Activated CD8-positive, alpha-beta memory T cell treated with anti-CD3 and anti-CD28 coated beads for 1 hour (primary cell): Measurements from ENCODE around the gene TIMP1.
"Not testable (repeated sequence)": the region's sequence is repeated elsewhere in the genome, so short reads cannot be mapped to it uniquely, and the experiment has no call there.

Experiments used
- DNase-seq, 2 donors: peaks; one replicate each; pipeline ENCODE4 v3.0.0-alpha.2; 2020; ENCODE audit warnings: low read depth in 1 of 2; ENCODE audit errors: extremely low read depth in 1 of 2

The TIMP1 gene

DNA sequence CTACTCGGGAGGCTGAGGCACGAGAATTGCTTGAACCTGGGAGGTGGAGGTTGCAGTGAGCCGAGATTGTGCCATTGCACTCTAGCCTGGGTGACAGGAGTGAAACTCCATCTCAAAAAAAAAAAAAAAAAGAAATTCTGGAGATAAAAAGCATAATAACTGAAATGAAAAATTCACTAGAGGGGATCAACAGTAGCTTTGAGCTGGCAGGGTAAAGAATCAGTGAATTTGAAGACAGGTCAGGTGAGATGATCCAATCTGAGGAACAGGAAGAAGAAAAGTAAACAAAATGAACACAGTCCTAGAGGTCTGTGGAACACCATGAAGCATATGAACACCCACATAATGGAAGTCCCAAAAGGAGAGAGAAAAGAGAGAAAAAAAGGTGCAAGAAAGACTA is 15.0 kb downstream of the TIMP1 start:
- DNase-seq = no peak

DNA sequence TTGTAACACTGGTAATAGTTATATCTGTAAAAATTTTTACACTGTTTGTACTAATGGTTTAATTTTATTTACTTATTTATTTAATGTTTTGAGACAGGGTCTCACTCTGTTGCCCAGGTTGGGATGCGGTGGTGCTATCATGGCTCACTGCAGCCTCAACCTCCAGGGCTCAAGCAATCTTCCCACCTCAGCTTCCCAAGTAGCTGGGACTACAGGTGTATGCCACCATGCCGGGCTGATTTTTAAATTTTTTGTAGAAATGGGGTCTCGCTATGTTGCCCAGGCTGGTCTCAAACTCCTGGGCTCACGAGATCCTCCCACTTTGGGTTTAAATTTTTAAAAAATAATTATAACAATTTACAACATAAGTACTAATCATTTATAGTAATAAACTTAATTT is 20.9 kb downstream of the TIMP1 start:
- DNase-seq = not testable (repeated sequence)

DNA sequence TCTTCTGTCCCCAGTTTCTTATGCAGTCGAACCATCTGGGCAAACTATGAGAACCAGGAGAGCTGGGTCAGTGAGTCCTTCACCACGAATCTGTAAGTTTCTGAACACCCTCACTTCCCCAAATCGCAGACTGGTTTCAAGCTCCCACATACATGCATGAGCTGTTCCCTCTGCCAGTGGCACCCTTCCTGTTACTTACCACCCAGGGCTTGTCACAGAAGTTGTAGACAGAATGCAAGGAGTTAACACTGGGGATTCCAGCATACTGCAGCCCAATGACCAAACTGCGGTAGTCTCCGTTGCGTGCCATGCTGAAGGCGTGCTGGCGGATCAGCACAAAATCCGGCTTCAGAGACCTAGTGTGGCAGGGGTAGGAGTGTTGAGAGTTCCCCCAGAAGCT is 22.8 kb downstream of the TIMP1 start:
- no peak for DNase-seq

DNA sequence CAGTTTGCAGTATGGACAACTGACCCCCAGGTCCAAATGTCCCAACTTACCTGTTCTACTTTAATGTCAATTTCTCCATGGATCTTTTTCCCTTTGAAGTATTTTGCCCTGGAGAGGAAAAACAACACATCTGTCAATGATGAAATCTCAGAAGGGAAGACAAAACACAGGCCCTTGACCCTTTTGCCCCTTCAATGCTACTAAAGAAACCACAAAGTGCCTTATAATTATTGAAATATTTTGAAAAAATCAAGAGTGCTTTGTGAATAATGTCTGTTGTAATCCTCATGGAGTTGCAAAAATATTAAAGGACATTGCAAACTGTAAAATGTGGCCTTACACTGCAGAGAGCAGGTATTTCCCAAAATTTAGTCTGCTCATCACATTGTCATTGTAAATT is 24.9 kb downstream of the TIMP1 start:
- no peak for DNase-seq

DNA sequence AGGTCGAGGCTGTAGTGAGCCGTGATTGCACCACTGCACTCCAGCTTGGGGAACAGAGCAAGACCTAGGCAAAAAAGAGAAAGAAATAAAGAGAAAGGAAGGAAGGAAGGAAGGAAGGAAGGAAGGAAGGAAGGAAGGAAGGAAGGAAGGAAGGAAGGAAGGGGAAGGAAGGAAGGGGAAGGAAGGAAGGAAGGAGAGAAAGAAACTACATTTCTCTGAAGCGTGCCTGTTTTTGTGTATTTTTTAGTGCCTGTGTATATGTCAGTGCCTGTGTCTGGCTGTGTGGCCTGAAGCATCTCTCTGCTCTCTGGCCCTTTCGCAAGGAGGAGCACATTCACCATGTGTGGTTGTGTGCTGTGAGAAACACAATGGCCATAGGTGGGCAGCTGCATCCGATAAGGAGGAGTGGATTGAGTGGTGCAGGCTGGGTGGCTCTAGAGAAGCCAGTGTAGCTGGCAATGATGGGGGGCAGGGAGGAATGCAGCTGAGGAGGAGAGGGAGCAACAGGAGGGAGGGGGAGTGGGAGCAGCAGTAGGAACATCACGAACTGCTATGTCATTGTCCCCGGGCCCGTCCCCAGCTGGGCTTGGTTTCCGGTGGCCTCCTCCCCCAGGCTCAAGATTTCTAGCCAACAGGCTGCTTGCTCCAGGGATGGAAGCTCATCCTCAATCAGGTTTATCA is 26.0 kb downstream of the TIMP1 start:
- DNase-seq = no peak

DNA sequence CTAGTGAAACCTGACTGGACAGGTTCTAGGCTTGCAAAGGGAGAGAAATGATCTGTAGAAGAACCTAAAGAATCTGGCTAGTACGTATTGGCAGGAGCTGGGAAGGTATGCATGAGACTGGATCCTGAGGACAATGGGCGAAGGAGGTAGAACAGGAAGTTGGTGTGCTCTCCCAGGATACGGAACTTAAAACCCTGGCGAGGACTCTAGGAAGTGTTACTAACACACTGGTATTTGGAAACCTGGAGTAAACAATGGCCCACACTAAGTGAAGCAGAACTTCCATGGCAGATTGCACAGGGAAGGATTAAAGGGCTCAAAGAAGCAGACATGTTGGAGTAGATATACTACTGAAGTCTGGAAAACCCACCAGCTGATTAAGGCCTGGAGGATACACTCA is 28.3 kb downstream of the TIMP1 start:
- DNase-seq = no peak

DNA sequence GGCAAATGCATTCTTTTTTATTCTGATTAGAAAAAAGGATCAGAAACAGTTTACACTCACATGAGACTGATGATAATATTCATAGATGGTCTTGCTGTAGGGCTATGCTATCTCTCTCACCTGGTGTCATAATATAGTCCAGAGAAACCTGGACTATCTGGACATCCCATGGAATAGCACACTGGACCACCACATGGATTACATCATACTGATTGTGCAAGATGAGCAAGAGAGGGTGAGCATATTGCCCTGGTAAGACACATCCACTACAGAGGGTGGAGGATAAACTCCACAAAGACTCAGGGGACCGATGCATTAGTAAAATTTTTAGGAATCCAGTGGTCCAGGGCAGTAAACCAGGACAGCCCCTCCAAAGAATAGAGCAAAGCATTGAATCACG is 29.3 kb downstream of the TIMP1 start:
- DNase-seq = no peak

DNA sequence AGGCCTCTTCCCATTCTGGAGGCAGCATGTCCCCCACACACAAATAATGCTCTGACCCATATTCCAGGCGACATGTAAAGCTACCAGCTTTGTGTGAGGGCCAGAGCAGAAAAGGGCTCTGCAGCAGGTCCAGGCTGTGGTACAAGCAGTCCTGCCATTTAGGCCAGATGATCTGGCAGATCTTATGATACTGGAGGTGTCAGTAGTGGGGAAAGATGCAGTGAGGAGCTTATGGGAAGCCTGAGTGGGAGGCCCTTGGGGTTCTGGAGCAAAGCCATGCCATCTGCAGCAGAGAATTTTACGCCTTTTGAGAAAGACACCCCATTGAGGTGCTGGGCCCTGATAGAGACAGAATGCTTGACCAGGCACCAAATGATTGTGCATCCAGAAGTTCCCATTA is 29.7 kb downstream of the TIMP1 start:
- no peak for DNase-seq

DNA sequence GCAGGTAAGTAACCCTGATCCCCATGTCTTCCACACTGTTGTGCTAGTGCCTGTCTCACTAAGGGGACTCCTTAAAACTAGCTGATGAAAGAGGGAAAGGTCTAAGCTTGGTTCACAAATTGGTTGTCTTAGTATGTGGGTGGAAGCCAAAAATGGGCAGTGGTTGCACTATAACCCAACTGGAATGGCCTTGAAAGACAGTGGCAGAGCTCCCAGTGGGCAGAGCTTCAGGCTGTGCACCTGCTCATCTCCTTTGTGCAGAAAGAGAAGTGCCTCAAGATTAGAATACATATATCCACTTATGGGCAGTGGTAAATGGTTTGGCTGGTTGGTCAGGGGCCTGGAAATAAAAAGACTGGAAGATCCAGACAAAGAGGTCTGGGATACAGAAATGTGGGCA is 30.2 kb downstream of the TIMP1 start:
- DNase-seq = no peak

DNA sequence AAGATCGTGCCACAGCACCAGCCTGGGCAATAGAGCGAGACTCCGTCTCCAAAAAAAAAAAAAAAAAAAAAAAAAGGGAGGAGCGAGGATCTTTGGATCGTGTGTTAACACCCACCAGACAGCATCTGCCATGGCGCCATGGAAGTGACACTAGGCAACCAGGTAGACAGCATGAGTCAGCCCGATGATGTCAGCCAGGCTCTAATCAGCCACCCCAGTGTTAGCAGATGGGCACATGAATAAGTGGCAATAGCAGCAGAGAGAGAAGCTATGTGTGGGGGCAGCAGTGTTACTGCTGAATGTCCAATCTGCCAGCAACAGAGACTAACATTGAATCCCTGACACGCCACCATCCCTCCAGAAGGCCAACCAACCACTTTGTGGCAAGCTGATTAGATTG is 30.8 kb downstream of the TIMP1 start:
- DNase-seq = no peak

DNA sequence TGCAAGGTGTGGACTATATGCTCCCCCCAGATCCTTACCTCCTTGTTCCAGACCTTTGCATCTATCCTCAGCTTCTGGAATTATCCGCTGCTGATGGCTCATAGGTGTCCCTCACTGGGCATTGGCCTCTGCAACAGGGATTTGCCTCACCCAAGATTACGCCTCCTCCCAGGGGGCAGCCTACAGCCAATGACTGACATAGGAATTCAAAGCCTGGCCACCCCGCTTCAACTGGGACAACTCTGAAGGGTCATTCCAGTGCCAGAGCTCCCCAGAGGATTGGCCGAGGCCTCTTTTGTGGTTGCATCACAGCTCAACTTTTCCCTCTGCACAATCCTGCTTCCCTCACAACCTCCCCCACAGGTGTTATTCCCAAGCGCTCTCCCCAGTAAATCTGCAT is 32.4 kb downstream of the TIMP1 start:
- DNase-seq = no peak

DNA sequence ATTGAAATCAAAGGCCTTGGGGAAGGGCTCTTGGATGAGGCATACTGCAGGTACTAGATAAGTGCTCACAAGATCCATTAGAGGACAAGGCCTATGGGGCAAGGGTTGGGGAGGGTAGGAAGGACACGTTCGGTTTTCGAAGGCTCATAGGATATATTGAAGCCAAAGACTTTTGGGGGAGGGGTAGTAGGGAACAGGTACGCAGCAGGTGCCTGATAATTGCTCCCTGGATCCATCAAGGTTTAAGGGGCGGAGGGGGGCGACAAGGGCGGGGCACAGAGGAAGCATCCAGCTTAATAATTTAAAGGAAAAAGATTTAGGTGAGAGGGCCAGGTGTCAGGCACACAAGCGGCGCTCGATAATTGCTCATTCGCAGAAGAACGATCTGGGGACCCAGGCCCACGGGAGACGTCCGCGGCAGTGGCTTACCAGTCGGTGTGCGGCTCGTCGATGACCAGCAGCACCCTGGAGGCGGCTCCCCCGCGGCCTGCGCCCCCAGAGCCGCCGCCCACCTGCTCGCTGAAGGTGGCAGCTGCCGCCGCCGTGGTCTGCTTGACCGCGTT is 36.8 kb downstream of the TIMP1 start:
- no peak for DNase-seq

DNA sequence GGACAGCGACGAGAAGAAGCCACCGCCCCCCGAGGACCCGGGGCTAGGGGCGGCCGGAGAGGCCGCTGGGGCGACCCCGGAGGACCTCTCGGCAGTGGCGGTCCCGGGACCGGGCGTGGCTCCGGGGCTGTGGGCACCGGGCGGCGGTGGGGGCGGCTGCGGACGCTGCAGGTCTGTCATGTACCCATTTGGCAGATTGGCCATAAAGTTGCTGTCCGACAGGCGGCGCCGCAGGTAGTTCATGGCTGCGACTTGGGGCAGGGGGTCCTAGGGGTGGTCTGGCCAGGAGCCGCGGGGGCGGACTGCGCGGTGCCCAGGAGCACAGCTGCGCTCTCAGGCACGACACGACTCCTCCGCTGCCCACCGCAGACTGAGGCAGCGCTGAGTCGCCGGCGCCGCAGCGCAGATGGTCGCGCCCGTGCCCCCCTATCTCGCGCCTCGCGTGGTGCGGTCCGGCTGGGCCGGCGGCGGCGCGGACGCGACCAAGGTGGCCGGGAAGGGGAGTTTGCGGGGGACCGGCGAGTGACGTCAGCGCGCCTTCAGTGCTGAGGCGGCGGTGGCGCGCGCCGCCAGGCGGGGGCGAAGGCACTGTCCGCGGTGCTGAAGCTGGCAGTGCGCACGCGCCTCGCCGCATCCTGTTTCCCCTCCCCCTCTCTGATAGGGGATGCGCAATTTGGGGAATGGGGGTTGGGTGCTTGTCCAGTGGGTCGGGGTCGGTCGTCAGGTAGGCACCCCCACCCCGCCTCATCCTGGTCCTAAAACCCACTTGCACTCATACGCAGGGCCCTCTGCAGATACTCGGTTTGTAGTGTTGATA is 37.5 kb downstream of the TIMP1 start, which contains the start of gene SYN1:
Gene SYN1 (minus strand): TSS at position 372 of the 817 bp plus-strand sequence. CDS start 129 bp downstream, at position 243.
- peak; percentile 62 to 68 for DNase-seq

DNA sequence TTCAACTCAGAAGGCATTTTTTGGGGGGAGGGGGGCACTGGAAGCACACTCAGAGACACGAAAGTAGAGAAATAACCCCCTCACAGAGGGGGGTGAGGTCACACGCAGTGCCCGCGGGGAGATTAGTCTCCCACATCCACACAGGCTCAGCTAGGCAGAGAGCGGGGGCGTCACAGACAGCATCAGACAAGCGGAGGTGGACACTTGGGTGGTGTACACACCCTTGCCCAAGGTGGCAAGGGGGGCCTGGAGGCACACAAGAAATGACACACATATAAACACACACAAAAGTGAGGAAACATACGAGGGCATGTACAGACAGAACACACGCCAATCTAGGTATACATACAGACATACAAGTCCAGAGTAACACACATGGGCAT is 38.1 kb downstream of the TIMP1 start:
- no peak for DNase-seq

DNA sequence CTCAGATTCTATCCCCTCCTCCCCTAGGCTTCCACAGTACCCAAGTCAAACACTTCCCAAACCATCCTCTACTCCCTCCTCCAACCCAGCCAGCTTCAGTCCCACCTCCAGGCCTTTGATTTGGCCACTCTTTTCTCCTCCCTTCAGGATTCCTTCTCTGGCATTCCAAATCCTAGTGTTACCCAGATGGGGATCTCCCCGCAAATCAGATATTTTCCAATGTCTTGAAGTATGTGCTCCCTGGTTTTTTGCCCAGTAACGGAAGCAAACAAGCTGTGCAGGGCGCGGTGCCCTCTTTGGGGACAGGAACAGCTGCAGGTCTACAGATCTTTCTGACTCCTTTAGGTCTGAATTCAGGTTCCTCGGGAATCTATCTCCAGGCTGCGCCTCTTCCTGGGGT is 39.6 kb downstream of the TIMP1 start:
- no peak for DNase-seq

DNA sequence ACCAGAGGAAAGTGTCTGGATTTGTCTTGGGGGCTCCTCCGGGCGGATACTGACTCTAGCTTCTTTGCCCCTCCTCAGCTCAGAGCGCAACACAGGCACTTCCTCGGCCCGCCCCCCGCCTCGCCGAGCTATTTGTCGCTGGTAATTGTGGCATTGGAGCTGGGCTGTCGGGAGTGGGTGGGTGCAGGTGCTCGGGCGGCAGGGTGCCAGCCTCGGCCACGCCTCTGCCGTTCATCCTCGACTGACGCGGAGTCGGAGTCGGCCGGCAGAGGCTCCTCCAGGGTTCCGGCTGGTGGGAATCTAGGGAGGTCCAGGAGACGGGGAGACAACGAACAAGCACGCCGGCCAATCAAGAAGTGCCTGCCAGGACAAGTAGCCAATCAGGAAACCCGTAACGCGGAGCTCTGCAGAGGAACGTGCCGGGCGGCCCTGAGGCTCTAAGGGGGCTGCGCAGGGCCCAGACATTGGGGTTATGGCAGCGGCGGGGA is 41.3 kb downstream of the TIMP1 start:
- DNase-seq = peak in 1 of 2 donors; percentile 8

DNA sequence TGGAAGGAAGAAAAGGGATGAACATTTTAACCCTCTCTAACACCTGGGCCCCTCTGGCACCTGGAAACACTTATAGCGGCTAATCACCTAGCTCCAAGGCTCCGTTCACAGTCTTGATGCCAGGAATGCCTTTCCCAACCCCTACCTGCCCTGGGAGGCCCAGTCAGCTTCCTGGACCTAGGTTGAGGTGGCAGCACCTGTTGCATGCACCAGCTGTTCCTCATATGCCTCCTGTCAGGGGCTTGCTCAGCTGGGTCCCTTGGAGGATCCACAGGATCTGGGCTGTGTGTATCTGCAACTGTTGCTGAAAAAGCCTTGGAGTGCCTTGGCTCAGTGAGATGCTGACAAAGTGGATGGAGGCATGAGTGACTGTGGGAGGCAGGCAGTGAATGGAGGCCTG is 43.1 kb downstream of the TIMP1 start:
- no peak for DNase-seq

DNA sequence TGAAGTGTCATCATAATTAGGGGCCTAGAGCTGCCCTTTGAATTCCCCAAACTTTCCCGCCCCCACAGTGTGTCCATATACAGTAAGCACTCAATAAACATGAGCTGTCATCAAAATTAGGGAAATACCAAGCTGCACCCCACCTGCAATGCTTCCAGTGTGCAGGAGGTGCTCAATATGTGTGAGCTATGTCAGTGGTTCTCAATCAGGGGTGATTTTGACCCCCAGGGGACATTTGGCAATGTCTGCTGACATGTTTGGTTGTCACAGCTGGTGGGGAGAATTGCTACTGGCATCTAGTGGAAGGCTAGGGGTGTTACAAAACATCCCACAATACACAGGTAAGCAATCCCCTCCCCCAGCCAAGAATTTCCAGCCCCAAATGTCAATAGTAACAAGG is 46.7 kb downstream of the TIMP1 start:
- DNase-seq = no peak

DNA sequence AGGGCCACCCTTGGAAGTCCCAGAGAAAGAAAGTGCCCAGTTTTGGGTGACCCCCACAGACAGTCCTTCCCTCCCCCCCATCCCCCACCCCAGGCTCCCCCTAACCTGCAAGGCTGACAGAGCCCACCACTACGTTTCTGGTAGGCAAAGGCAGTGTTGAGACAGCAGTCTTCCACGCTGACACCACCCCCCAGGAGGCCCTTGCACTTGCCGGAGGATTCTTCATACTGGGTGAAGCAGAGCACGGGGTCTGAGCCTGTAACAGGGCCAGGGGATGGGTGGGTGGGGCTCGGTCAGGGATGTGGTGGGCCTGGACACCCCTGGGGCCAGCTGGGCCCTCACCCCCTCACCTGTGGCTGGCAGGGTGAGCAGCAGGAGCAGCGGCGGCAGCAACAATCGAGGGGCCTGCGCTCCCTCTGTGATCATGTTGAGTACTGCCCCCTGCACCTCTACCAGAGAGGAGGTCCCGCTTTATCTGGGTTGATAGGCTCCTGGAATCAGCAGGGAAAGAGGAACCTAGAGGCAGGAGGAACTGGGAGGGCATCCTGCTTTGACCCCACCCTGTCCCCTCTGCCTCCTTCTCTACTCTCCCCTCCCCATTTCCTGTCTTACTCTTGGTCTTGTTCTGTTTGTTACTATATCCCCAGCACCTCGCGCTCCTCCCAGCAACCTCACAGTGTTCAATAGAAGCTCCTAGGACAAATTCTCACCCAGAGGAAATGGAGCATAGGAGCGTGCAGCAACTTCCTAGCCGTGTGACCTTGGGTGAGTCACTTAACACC is 47.4 kb downstream of the TIMP1 start, which contains the start of gene CFP:
Gene CFP (minus strand): TSS at position 512 of the 782 bp plus-strand sequence. CDS start 86 bp downstream, at position 426.
- no peak for DNase-seq

DNA sequence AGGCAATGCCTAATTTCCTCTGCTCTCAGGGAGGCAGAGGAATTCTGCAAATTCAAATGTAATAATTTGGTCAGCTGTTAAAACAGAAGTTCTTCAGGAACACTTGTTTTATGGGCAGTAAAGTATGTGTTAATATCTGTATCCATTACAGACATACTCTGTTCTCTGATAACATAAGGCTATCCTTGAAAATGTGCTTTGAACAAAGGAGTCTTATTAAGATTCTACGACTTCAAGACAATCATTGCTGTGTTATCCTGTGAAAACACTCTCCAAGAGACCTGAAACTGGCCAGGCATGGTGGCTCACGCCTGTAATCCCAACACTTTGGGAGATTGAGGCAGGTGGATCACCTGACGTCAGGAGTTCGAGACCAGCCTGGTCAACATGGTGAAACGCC is 49.4 kb downstream of the TIMP1 start:
- DNase-seq = no peak

DNA sequence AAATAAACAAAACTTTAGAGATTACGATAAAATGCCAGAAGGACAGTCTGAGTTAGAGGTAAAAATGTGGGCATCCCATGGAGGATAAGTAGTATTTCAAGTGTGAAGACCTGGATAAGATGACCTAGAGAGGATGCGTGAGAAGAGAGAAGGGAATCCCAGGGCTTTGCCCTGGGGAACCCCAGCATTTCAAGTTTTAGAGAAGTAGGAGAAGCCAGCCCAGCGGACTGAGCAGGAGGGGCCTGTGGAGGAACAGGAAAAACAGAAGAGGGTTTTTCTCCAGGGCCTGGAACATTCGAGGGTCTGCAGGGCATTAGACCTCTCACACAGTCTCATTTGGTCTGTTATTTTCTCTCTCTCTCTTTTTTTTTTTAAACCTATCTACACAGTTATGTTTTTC is 50.4 kb downstream of the TIMP1 start:
- DNase-seq = no peak
